Measurements from ENCODE around the gene POLR3B. TPM values are rescaled to one million over a fixed set of nuclear protein-coding genes. Genes with fewer than 3 reads are reported as not detected.

The POLR3B gene
- total and polyA plus RNA-seq, 9 of the 15 experiments (the other 6 are each of a cell fraction or from before 2014, with no cell fraction given), result 7.6 to 17.9 (median 14.4) TPM

- TF ChIP-seq, protein P1, sequence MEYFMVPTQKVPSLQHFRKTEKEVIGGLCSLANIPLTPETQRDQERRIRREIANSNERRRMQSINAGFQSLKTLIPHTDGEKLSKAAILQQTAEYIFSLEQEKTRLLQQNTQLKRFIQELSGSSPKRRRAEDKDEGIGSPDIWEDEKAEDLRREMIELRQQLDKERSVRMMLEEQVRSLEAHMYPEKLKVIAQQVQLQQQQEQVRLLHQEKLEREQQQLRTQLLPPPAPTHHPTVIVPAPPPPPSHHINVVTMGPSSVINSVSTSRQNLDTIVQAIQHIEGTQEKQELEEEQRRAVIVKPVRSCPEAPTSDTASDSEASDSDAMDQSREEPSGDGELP (CRISPR knock-in tag; IDR thresholded peaks at IDR 0.05; ENCODE audit: borderline replicate concordance), result no peak
- TF ChIP-seq, protein P2, sequence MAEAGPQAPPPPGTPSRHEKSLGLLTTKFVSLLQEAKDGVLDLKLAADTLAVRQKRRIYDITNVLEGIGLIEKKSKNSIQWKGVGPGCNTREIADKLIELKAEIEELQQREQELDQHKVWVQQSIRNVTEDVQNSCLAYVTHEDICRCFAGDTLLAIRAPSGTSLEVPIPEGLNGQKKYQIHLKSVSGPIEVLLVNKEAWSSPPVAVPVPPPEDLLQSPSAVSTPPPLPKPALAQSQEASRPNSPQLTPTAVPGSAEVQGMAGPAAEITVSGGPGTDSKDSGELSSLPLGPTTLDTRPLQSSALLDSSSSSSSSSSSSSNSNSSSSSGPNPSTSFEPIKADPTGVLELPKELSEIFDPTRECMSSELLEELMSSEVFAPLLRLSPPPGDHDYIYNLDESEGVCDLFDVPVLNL (CRISPR knock-in tag; IDR thresholded peaks at IDR 0.05; ENCODE audit: low read depth), result no peak
- TF ChIP-seq SMARCA4 (IDR thresholded peaks at IDR 0.05) (no peak), SMARCB1 (IDR thresholded peaks at IDR 0.05; ENCODE audit: insufficient read length, low read depth) (no peak), ZNF655 (CRISPR knock-in tag; IDR thresholded peaks at IDR 0.05) (no peak), PYGO2 (tag; IDR thresholded peaks at IDR 0.05) (no peak), ZNF76 (CRISPR knock-in tag; IDR thresholded peaks at IDR 0.05; ENCODE audit: borderline replicate concordance) (no peak)
Observed at GRCh38 chr12:106455111-106455510, 97.6 kb downstream of the POLR3B start (continued).

DNA sequence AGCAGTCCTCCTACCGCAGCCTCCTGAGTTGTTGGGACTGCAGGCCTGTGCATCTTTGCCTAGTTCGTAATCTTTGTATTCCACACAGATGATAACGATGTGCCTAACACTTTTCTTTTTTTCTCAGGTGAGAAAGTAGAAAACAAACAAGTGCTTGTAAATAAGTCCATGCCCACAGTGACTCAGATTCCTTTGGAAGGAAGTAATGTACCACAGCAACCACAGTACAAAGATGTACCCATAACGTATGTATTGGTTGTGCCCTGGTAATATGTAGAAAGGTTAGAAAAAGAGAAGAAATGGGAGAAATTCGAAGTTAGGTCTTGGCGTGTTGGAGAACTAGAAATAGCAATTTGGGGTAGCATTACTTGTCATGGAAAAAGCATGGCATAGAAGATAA is 101.6 kb downstream of the POLR3B start:
- no peaks in the 10 kb centered on the region for H3K79me2 ChIP-seq (ENCODE audit: control insufficient read depth, insufficient read depth, low read length)
- 93% methylated on average over 6 of the region's 6 CpGs for WGBS (ENCODE audit: insufficient coverage, low coverage, missing lambda C conversion rate)
- intact Hi-C loops (cut with micrococcal nuclease), result no loop called here
- H3K36me3 ChIP-seq (ENCODE audit: control insufficient read depth, insufficient read depth, low read length), result peaks cover 40% of the 10 kb centered on the region; the same call in 2 of the 3 replicates
- no peaks in the 10 kb centered on the region for H3K9me3 ChIP-seq (replicated peaks; ENCODE audit: control insufficient read depth, insufficient read depth, low read depth, low read length)
- no peak overlapping the region for H2AFZ ChIP-seq (ENCODE audit: low read depth, low read length)
- CTCF ChIA-PET (ENCODE audit: low intra/inter-chr PET ratio), result no interaction called here
- H3K4me1 ChIP-seq (replicated peaks in 1 of 2; ENCODE audit: control insufficient read depth in 2 of 2, insufficient read depth in 2 of 2, low read length in 2 of 2), result no peaks in the 10 kb centered on the region
- H3K4me2 ChIP-seq (ENCODE audit: insufficient read depth, low read length), result no peak overlapping the region
- FAIRE-seq (no peak), ATAC-seq (no peak), DNase-seq (ENCODE audit: extremely low read depth in 1 of 4, low spot score in 3 of 4) (no peak)
- no peak overlapping the region for H3K27ac ChIP-seq (ENCODE audit: extremely low read depth, low read depth, low read length)
- H3K4me3 ChIP-seq, result no peak overlapping the region
- BruUV-seq (replicated peaks), result no TSS peak
- 0 out of 2 replicates have a peak, but pooled peaks cover 2% of the 10 kb centered on the region for H4K20me1 ChIP-seq (replicated peaks; ENCODE audit: control insufficient read depth, insufficient read depth, low read length)
- no peak overlapping the region for H3K9ac ChIP-seq (ENCODE audit: insufficient read depth in 1 of 2, low read depth in 2 of 2, low read length in 2 of 2)
- POLR2A ChIA-PET, result no interaction called here
- H3K27me3 ChIP-seq (ENCODE audit: control insufficient read depth in 2 of 2, insufficient read depth in 2 of 2, low read length in 2 of 2), result no peaks in the 10 kb centered on the region
- in situ Hi-C loops (cut with MboI), result no loop called here
- H3K9me1 ChIP-seq (ENCODE audit: control insufficient read depth, insufficient read depth, low read length), result no peaks in the 10 kb centered on the region
- no peak for TF ChIP-seq PTTG1 (tag; IDR thresholded peaks at IDR 0.05; ENCODE audit: low read depth)
- no peak for TF ChIP-seq NR2F6 (CRISPR knock-in tag; IDR thresholded peaks at IDR 0.05)
- no peak for TF ChIP-seq MLLT1 (IDR thresholded peaks at IDR 0.05)
- no peak for TF ChIP-seq BRD4 (IDR thresholded peaks at IDR 0.05)
- no peak for TF ChIP-seq ELK3 (CRISPR knock-in tag; IDR thresholded peaks at IDR 0.05)
- no peak for TF ChIP-seq ARID2 (IDR thresholded peaks at IDR 0.05)
- TF ChIP-seq, protein P3, sequence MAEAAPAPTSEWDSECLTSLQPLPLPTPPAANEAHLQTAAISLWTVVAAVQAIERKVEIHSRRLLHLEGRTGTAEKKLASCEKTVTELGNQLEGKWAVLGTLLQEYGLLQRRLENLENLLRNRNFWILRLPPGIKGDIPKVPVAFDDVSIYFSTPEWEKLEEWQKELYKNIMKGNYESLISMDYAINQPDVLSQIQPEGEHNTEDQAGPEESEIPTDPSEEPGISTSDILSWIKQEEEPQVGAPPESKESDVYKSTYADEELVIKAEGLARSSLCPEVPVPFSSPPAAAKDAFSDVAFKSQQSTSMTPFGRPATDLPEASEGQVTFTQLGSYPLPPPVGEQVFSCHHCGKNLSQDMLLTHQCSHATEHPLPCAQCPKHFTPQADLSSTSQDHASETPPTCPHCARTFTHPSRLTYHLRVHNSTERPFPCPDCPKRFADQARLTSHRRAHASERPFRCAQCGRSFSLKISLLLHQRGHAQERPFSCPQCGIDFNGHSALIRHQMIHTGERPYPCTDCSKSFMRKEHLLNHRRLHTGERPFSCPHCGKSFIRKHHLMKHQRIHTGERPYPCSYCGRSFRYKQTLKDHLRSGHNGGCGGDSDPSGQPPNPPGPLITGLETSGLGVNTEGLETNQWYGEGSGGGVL (CRISPR knock-in tag; IDR thresholded peaks at IDR 0.05), result no peak

All from K562 (cell line).